CD4-positive, alpha-beta T cell treated with Interferon alpha-2 for 1 hour (primary cell): ENCODE results near the gene PDZK1.
A peak's percentile ranks its signal among the peaks of the same experiment; 100 is the strongest.
"Not testable (repeated sequence)": the region's sequence is repeated elsewhere in the genome, so short reads cannot be mapped to it uniquely, and the experiment has no call there.

ENCODE experiments used
- DNase-seq, 2 donors: peaks; one replicate each; pipeline ENCODE4 v3.0.0-alpha.2; 2020 to 2022

The PDZK1 gene

DNA sequence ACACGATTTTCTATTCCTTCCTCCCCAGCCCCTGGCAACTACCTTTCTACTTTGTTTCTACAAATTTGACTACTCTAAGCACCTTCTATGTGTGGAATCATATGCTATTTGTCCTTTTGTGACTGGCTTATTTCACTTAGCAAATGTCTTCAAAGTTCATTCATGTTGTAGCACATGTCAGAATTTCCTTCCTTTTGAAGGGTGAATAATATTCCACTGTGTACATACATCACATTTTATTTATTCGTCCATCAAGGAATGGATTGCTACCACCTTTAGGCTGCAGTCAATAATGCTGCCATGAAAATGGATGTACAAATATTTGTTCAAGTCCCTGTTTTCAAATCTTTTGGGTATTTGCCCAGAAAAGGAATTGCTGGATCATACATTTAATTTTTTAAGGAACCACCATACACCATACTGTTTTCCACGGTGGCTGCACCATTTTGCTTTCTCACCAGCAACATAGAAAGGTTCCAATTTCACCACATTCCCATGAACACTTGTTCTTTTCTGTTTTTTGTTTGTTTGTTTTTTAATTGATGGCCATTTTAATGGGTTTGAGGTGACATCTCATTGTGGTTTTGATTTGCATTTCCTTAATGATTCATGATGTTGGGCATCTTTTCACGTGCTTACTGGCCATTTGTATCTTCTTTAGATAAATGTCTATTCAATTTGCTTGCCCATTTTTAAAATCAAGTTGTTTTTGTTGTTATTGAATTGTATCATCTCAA lies 3.3 kb upstream of the PDZK1 start:
- no peak for DNase-seq

- DNase-seq = no peak
Measured at GRCh38 chr1:145708063-145708462, 895 bp upstream of the PDZK1 start.

- no peak for DNase-seq
Measured at GRCh38 chr1:145706086-145706664, 993 bp downstream of the PDZK1 start.

GRCh38 chr1:145705622-145706021 lies 1.5 kb downstream of the PDZK1 start:
- DNase-seq = no peak

- no peak for DNase-seq
Measured at GRCh38 chr1:145702826-145703225, 4.3 kb downstream of the PDZK1 start.

GRCh38 chr1:145702052-145702451 lies 5.1 kb downstream of the PDZK1 start:
- DNase-seq = no peak

DNA sequence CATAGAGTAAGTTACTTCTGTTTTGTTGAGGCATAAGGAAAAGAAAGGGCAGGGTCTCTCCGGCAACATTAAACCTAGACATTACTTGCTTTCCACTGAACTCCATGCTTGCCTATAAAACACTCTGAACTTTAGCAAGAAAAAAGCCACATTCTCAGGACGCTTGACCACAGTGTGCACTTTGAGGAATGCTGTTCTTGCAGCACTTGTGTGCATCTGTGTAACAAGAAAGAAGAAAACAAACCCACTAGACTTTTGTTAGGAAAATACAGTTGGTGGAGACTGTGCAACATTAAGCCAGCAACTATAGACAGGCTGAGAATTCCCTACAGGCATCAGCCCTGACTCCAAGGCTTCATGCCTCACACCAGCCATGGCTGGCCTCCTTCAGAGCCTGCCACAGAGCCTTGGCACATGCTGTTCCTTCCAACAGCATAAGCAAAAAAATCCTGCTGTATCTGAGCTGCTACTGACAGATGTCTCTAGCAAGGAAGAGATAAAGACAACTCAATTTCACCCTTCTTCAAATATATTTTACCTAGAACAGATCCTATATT lies 5.8 kb downstream of the PDZK1 start:
- DNase-seq = no peak

GRCh38 chr1:145696630-145696960 lies 10.6 kb downstream of the PDZK1 start:
- no peak for DNase-seq

DNA sequence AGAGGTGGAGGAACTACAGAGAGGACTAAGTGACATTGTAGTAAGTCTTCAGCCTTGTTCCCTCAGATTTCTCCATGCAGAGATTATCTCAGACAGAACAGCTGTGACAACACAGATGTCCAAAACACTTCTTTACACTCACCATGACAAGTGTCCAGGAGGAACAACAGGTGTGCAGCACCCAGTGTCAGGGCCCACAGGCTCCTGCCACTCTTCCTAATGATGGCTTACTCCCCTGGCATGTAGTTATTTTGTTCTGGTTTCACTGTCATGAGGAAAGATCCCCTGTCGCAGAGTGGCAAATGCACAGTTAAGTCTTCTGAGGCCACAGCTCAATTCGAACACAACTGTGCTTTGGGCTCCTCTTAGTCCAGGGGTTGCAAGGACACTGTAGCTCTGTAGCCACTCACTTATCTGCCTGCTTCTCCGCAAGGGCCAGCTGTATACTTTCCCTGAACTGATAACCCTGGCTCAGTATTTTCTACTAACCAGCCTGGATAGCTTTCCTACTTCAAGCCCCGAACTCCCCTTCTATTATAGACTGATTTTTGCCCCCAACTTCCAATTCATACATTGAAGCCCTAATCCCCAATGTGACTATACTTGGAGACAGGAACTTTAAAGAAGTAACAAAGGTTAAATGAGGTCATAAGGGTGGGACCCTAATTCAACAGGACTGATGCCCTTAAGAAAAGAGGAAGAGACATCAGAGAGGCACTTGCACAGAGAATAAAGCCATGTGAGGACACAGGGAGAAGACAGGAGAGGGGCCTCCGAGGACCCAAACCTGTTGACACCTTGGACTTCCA lies 11.1 kb downstream of the PDZK1 start:
- DNase-seq = no peak

- no peak for DNase-seq
Measured at GRCh38 chr1:145692785-145693443, 14.3 kb downstream of the PDZK1 start.

GRCh38 chr1:145690587-145691558 lies 16.3 kb downstream of the PDZK1 start:
- peak; percentile 20 to 64 for DNase-seq

DNA sequence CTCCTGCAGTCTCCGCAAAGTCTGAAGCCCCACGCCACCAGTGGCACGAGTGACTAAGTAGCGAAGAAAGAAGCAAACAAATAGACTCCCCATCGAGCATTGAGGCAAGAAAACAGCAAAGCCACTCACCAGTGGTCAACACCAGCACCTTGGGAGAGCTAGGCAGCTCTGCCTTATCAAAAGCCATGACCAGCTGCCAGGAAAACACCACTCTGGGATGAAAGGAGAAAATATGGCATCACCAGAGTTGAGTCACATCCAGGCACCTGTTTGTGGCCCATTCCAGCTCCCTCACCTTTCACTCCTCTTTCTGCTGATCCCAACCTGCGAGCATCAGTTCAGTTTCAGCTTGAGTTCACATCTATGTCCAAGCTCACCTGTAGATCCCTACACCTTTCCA lies 17.2 kb downstream of the PDZK1 start:
- DNase-seq = no peak

DNA sequence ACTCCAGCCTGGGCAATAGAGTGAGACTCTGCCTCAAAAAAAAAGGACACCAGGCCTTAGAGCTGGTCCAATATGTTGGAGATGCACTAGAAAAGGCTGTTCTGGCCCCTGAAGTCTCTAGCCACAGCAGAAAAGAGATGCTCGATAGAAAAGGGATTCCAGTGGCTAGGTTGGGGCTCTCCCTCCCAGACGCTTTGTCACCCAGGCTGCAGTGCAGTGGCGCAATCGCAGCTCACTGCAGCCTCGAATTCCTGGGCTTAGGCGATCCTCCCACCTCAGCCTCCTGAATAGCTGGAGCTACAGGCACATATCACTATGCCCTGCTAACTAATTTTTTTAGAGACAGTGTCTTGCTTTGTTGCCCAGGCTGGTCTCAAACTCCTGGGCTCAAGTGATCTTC lies 18.2 kb downstream of the PDZK1 start:
- no peak for DNase-seq

DNA sequence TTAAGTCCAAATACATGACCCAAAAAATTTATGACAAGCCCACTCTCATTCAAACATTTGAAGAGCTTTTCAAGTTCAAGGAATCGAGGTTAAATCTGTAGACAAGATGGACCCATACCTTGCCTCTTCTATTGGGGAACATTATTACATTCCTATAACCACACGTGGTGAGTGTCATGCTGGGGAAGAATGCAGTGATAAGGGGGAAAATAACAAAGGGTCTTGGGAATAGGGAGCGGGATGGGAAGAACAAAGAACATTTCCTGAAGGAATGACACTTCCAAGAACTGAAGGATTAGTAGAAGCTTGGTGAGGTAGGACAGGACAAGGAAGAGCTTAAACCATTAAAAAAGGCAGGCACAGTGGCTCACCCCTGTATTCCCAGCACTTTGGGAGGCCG lies 18.8 kb downstream of the PDZK1 start:
- no peak for DNase-seq

DNA sequence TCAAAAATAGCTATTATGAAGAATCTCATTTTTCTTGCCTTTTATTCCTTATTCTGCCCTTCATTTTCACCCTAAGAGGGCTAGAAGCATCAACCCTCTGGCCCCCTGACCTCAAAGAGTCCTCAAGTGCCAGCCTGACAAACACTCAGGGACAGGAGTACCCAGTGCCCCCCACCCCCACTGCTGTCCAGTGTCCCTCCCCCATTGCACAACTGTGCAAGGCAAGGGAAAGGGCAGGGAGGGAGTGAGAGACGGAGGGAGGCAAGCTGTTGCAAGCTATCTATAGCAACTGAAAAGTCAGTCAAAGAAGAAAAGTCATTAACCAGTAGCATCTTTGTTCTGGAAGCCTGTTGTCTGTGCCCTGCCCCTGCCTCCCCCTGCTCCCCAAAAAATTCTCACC lies 21.1 kb downstream of the PDZK1 start:
- DNase-seq = not testable (repeated sequence)

GRCh38 chr1:145684858-145685257 lies 22.3 kb downstream of the PDZK1 start:
- not testable (repeated sequence) for DNase-seq

GRCh38 chr1:145673217-145673616 lies 34.0 kb downstream of the PDZK1 start:
- not testable (repeated sequence) for DNase-seq

DNA sequence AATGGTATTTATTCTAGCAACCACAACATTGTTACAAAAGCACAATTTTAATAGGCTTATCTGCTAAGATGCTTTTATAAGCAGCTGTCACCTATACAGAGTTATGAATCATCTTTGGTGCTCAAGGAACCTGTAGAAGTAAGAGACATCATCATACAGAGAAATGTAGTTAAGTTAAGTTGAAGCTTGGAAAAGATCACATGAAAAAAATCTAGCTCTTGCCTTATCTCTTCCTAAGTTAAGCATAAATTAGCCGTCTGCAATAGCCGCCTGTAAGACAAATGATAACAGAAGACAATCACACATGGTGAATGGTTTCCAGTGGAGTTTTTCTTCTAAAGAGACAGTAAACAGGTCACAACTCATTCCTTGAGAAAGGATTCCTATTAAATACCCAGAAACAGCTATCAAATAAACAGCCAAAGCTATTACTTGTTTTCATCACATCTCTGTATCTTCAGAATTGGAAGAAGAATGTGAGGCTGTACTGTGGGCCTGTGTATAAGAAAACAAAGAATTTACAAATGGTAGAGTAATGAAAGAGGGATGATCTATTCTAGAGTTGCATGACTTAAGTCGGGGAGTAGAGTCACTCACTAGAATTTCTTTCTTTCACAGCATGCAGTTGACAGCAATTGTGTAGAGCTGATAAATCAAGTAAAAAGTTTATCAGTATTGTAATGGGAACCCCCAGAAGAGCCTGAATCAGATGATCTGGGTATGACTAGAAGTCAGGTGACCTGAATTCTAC lies 36.0 kb downstream of the PDZK1 start:
- DNase-seq = not testable (repeated sequence)

DNA sequence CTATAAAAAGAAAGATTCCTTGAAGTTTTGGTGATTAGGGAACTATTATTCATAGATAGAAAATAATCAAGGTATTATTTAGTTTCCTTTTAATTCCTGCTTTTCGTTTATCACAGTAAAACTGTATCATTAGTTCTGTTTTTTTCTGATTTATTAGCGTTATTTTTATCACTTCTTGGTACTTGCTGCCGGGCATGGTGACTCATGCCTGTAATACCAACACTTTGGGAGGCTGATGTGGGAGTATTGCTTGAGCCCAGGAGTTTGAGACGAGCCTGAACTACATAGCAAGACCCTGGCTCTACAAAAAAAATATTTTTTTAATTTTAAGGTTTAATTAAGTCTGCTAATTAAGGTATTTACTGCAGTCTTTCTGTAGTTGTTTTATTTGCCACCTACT lies 42.2 kb downstream of the PDZK1 start:
- DNase-seq = not testable (repeated sequence)

GRCh38 chr1:145662502-145662901 lies 44.7 kb downstream of the PDZK1 start:
- DNase-seq = not testable (repeated sequence)
